ENCODE measurements around the gene RACGAP1.

The RACGAP1 gene

DNA sequence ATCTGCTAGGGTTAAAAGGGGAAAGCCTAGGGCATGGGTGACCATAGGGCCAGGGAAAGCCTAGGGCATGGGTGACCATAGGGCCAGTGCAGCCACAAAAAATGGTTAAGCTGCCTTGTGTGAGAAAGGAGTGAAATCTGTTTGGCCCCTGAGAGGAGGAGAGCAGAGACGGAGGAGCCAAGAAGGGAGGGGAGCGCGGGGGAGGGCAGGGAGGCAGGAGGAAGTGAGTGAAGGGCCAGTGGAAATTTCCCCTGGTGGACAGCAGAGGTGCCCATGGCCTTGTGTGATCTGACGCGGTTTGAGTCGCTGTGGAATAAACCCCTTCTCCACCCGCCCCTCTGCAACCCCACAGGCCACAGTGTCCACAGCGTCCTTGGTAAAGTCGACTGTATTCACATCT is 53.2 kb downstream of the RACGAP1 start (continued):
- no peak for TF ChIP-seq OSR1 (CRISPR knock-in tag; IDR thresholded peaks at IDR 0.05)
- TF ChIP-seq GLIS3 (CRISPR knock-in tag; IDR thresholded peaks at IDR 0.05), result no peak
- TF ChIP-seq BACH2 (CRISPR knock-in tag; IDR thresholded peaks at IDR 0.05; ENCODE audit: borderline replicate concordance), result no peak

- TF ChIP-seq ZNF8 (CRISPR knock-in tag; IDR thresholded peaks at IDR 0.05) (no peak), SNAI2 (CRISPR knock-in tag; IDR thresholded peaks at IDR 0.05) (no peak), TOX (CRISPR knock-in tag; IDR thresholded peaks at IDR 0.05; ENCODE audit: borderline replicate concordance) (no peak), POU6F1 (CRISPR knock-in tag; IDR thresholded peaks at IDR 0.05; ENCODE audit: borderline replicate concordance, low read depth) (no peak), OSR1 (CRISPR knock-in tag; IDR thresholded peaks at IDR 0.05) (no peak), PATZ1 (CRISPR knock-in tag; IDR thresholded peaks at IDR 0.05; ENCODE audit: borderline replicate concordance) (no peak), ZC3H10 (CRISPR knock-in tag; IDR thresholded peaks at IDR 0.05) (no peak), CSDC2 (CRISPR knock-in tag; IDR thresholded peaks at IDR 0.05) (no peak), BACH2 (CRISPR knock-in tag; IDR thresholded peaks at IDR 0.05; ENCODE audit: borderline replicate concordance) (no peak)
- ATAC-seq, result no peak
Measured at GRCh38 chr12:49971141-49971540, 54.2 kb downstream of the RACGAP1 start.

DNA sequence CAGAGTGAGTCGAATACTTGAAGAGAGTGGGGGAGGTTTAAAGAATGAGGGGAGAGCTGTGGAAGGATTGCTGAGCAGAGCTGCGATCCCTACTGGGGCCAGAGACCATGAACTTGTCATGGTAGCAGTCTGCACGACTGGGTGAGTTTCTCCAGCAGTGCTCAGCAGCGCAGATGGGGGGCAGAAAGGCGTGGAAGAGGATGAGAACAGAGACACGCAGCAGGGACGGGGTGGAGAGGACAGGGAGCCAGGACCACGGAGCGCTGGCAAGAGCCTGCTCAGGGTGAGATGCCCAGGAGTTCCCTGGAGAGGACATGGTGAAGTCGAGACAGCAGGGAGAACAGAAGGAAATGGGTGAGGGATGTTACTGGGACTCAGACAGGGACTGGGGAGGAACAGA is 54.6 kb downstream of the RACGAP1 start:
- ATAC-seq, result no peak
- TF ChIP-seq ZFP3 (CRISPR knock-in tag; IDR thresholded peaks at IDR 0.05) (no peak), ZFP30 (CRISPR knock-in tag; IDR thresholded peaks at IDR 0.05) (no peak), PATZ1 (CRISPR knock-in tag; IDR thresholded peaks at IDR 0.05; ENCODE audit: borderline replicate concordance) (no peak), ZC3H10 (CRISPR knock-in tag; IDR thresholded peaks at IDR 0.05) (no peak), ESRRG (CRISPR knock-in tag; IDR thresholded peaks at IDR 0.05) (no peak), TSHZ2 (CRISPR knock-in tag; IDR thresholded peaks at IDR 0.05) (no peak), POU6F1 (CRISPR knock-in tag; IDR thresholded peaks at IDR 0.05; ENCODE audit: borderline replicate concordance, low read depth) (no peak), GLIS3 (CRISPR knock-in tag; IDR thresholded peaks at IDR 0.05) (no peak), OSR1 (CRISPR knock-in tag; IDR thresholded peaks at IDR 0.05) (no peak), SNAI2 (CRISPR knock-in tag; IDR thresholded peaks at IDR 0.05) (no peak), BACH2 (CRISPR knock-in tag; IDR thresholded peaks at IDR 0.05; ENCODE audit: borderline replicate concordance) (no peak)
- TF ChIP-seq, protein P1, sequence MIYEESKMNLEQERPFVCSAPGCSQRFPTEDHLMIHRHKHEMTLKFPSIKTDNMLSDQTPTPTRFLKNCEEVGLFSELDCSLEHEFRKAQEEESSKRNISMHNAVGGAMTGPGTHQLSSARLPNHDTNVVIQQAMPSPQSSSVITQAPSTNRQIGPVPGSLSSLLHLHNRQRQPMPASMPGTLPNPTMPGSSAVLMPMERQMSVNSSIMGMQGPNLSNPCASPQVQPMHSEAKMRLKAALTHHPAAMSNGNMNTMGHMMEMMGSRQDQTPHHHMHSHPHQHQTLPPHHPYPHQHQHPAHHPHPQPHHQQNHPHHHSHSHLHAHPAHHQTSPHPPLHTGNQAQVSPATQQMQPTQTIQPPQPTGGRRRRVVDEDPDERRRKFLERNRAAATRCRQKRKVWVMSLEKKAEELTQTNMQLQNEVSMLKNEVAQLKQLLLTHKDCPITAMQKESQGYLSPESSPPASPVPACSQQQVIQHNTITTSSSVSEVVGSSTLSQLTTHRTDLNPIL (CRISPR knock-in tag; IDR thresholded peaks at IDR 0.05; ENCODE audit: low read depth), result no peak
- TF ChIP-seq, protein P2, sequence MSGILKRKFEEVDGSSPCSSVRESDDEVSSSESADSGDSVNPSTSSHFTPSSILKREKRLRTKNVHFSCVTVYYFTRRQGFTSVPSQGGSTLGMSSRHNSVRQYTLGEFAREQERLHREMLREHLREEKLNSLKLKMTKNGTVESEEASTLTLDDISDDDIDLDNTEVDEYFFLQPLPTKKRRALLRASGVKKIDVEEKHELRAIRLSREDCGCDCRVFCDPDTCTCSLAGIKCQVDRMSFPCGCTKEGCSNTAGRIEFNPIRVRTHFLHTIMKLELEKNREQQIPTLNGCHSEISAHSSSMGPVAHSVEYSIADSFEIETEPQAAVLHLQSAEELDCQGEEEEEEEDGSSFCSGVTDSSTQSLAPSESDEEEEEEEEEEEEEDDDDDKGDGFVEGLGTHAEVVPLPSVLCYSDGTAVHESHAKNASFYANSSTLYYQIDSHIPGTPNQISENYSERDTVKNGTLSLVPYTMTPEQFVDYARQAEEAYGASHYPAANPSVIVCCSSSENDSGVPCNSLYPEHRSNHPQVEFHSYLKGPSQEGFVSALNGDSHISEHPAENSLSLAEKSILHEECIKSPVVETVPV (CRISPR knock-in tag; IDR thresholded peaks at IDR 0.05), result no peak
